K562 (cell line): ENCODE data around the gene C1R. TPM values are rescaled to one million over a fixed set of nuclear protein-coding genes. Genes with fewer than 3 reads are reported as not detected.

Experiments used
- ATAC-seq: fragments of 200-7000 bp; cut with Tn5 transposase; 3 replicates; pipeline ENCODE4 v1.9.1; 2020; ENCODE audit warnings: moderate library complexity
- BruUV-seq: library from RNA; stranded (reverse); fragments of 400-500 nt; replicated peaks from 2 replicates; lab custom pipeline; 2021; lab: Mats Ljungman, UMichigan
- CTCF ChIA-PET: fragments of 300-600 bp; formaldehyde crosslinking; extraction: SDS; loops from one replicate; lab custom pipeline; 2021; ENCODE audit warnings: low intra/inter-chr PET ratio; lab: Yijun Ruan, JAX
- POLR2A ChIA-PET: fragments of 300-600, 350-650 bp; sonication (Branson Sonifier 250); formaldehyde crosslinking; extraction: SDS; loops from one replicate; lab custom pipeline; 2021; ENCODE audit warnings: antibody characterized with exemption, inconsistent platforms; lab: Yijun Ruan, JAX
- DNase-seq, 4 experiments: peaks; one replicate each; pipeline versions ENCODE4 v3.0.0 to v3.0.0-alpha.2; 2011 to 2018; ENCODE audit warnings: low spot score in 3 of 4, mixed read lengths in 3 of 4; ENCODE audit errors: extremely low read depth in 1 of 4
- FAIRE-seq: peaks from 2 replicates; lab custom pipeline; 2011; peaks lifted over from hg19 to GRCh38; lab: Jason Lieb, UNC
- H2AFZ ChIP-seq: 2 replicates; pipeline ENCODE4 v1.6.0; 2011; ENCODE audit warnings: low read depth, low read length, control low read depth, inconsistent platforms
- H3K27ac ChIP-seq: fragments of 200-600 bp; 3 replicates; pipeline ENCODE4 v1.8.0; 2011; ENCODE audit warnings: low read depth, mild to moderate bottlenecking, control low read depth, inconsistent platforms, low read length, moderate library complexity, mixed read lengths; ENCODE audit errors: extremely low read depth
- H3K27me3 ChIP-seq, 2 experiments: fragments of 300-600 bp in 1 of 2; 2 replicates in 1 of 2; 3 replicates in 1 of 2; pipeline versions ENCODE4 v1.6.0 to v1.8.0; 2011; ENCODE audit warnings: inconsistent platforms in 2 of 2, low read length in 2 of 2, mild to moderate bottlenecking in 1 of 2, mixed read lengths in 1 of 2, moderate library complexity in 1 of 2; ENCODE audit not compliant: control insufficient read depth in 2 of 2, insufficient read depth in 2 of 2
- H3K36me3 ChIP-seq: fragments of 300-600 bp; 3 replicates; pipeline ENCODE4 v1.8.0; 2011; ENCODE audit warnings: mild to moderate bottlenecking, low read length, inconsistent platforms; ENCODE audit not compliant: control insufficient read depth, insufficient read depth
- H3K4me1 ChIP-seq, 2 experiments: fragments of 200-600 bp in 1 of 2; replicated peaks in 1 of 2; 2 replicates in 1 of 2; 3 replicates in 1 of 2; pipeline versions ENCODE4 v1.5.1 to v1.8.0; 2011; ENCODE audit warnings: inconsistent platforms in 2 of 2, low read length in 2 of 2, mild to moderate bottlenecking in 1 of 2, mixed read lengths in 1 of 2, moderate library complexity in 1 of 2; ENCODE audit not compliant: control insufficient read depth in 2 of 2, insufficient read depth in 2 of 2
- H3K4me2 ChIP-seq: 2 replicates; pipeline ENCODE4 v1.6.1; 2011; ENCODE audit warnings: low read length, control low read depth, inconsistent platforms, mixed read lengths; ENCODE audit not compliant: insufficient read depth
- H3K4me3 ChIP-seq: fragments of 200-600 bp; sonication (generic), shearing (Covaris generic); 2 replicates; pipeline ENCODE4 v1.5.1; 2016; ENCODE audit warnings: control low read depth, inconsistent platforms
- H3K79me2 ChIP-seq: fragments of 200-600 bp; 3 replicates; pipeline ENCODE4 v1.8.0; 2011; ENCODE audit warnings: low read length, inconsistent platforms; ENCODE audit not compliant: control insufficient read depth, insufficient read depth
- H3K9ac ChIP-seq, 2 experiments: 2 replicates each; pipeline versions ENCODE4 v1.6.0 to v1.6.1; 2011; ENCODE audit warnings: low read depth in 2 of 2, low read length in 2 of 2, control low read depth in 1 of 2, inconsistent platforms in 1 of 2, mild to moderate bottlenecking in 1 of 2, mixed read lengths in 1 of 2; ENCODE audit not compliant: insufficient read depth in 1 of 2
- H3K9me1 ChIP-seq: one replicate; pipeline ENCODE4 v1.6.0; 2011; ENCODE audit warnings: inconsistent platforms, mild to moderate bottlenecking, low read length, moderate library complexity; ENCODE audit not compliant: control insufficient read depth, insufficient read depth
- H3K9me3 ChIP-seq: replicated peaks from 2 replicates; pipeline ENCODE4 v1.5.1; 2011; ENCODE audit warnings: low read depth, low read length, inconsistent platforms; ENCODE audit not compliant: control insufficient read depth, insufficient read depth
- H4K20me1 ChIP-seq: replicated peaks from 2 replicates; pipeline ENCODE4 v1.6.1; 2011; ENCODE audit warnings: low read length, inconsistent platforms, mixed read lengths; ENCODE audit not compliant: control insufficient read depth, insufficient read depth
- SNRNP70 ChIP-seq: fragments of 200-400 bp; formaldehyde crosslinking; optimal IDR thresholded peaks from 2 replicates; pipeline ENCODE3; 2017; ENCODE audit warnings: low read depth, low read length
- ZNF436 ChIP-seq: fragments of 250-450, 450-650 bp; sonication (Bioruptor Pico); formaldehyde crosslinking; IDR thresholded peaks from 2 replicates; pipeline ENCODE4 v1.7.0; 2020; ENCODE audit warnings: mild to moderate bottlenecking
- WGBS: fragments of 100-300 bp; shearing (Covaris generic); methylation state at CpG from one replicate; pipeline ENCODE4 v1.1.6; 2016; ENCODE audit warnings: low coverage, mixed read lengths; ENCODE audit not compliant: insufficient coverage; ENCODE audit errors: missing lambda C conversion rate; 5-methylcytosine and 5-hydroxymethylcytosine counted together
- in situ Hi-C: fragments of 300-500 bp; cut with MboI; formaldehyde crosslinking; loops from 4 replicates; pipeline ENCODE4 v1.15.0; 2018; ENCODE audit warnings: inconsistent platforms, mixed read lengths
- intact Hi-C: fragments of 100-400 bp; cut with micrococcal nuclease; formaldehyde crosslinking; loops from 2 replicates; pipeline ENCODE4 v1.14.2; 2022
- polyA plus RNA-seq, 8 experiments: library from polyadenylated mRNA; depleted of rRNA in 4 of 8; stranded (reverse) in 5 of 8; unstranded in 3 of 8; fragments of >200 nt; fragmentation: Nextera tagmentation in 2 of 8; fragmentation: Illumina TruSeq in 1 of 8; extraction: Ambion mirVana in 2 of 8; extraction: Trizol in 1 of 8; gene quantifications; 2 replicates each; pipeline versions ENCODE4 v1.2.1 to v1.2.3, GENCODE V29; 2011 to 2014; ENCODE audit warnings: inconsistent platforms in 1 of 8, missing spikeins in 1 of 8
- total RNA-seq, 7 experiments: library from RNA; depleted of rRNA in 6 of 7; stranded (reverse); fragments of >200 nt in 6 of 7; fragmentation: Illumina TruSeq in 2 of 7; extraction: Trizol in 2 of 7; gene quantifications; 2 replicates each; pipeline versions ENCODE4 v1.2.1 to v1.2.3, GENCODE V29; 2011 to 2021; ENCODE audit warnings: low replicate concordance in 1 of 7
- TF ChIP-seq, protein P1 (sequence below), 2 experiments: IDR thresholded peaks in 1 of 2; conservative IDR thresholded peaks in 1 of 2; 2 replicates each; pipeline ENCODE4 v1.6.1; 2016; ENCODE audit warnings: low read depth in 2 of 2, mild to moderate bottlenecking in 1 of 2, missing compliant biosample characterization in 1 of 2, missing genetic modification characterization in 1 of 2, moderate library complexity in 1 of 2
- TF ChIP-seq, protein P2 (sequence below): fragments of 450-650 bp; IDR thresholded peaks from 2 replicates; pipeline ENCODE4 v1.6.1; 2016
- TF ChIP-seq, protein P3 (sequence below): sonication (generic); formaldehyde crosslinking; IDR thresholded peaks from 2 replicates; pipeline ENCODE4 v1.8.1; 2023; ENCODE audit warnings: missing genetic modification reagents, mild to moderate bottlenecking, borderline replicate concordance

The C1R gene
- total and polyA plus RNA-seq, 9 of the 15 experiments (the other 6 are each of a cell fraction or from before 2014, with no cell fraction given), result 0.07 to 1.0 (median 0.33) TPM; not detected in 1

DNA sequence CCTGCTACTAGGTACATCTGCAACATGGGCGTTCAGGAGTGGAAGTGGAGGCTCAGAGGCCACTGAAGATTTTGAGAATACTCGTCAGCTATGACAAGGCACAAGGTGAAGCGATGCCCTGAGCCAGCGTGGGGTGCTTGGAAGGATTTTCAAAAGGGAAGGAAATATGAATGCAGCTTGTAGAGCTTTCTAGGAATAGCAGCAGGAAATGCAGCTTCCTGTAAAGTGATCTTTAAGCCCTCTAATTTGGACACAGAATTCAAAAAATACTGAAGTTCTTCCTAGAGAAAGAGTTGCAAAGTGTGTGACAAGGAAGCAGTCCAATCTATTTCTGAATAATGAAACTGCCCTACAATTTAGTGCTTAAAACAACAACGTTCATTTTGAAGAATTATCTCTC is 44.9 kb downstream of the C1R start:
- TF ChIP-seq, protein P1, sequence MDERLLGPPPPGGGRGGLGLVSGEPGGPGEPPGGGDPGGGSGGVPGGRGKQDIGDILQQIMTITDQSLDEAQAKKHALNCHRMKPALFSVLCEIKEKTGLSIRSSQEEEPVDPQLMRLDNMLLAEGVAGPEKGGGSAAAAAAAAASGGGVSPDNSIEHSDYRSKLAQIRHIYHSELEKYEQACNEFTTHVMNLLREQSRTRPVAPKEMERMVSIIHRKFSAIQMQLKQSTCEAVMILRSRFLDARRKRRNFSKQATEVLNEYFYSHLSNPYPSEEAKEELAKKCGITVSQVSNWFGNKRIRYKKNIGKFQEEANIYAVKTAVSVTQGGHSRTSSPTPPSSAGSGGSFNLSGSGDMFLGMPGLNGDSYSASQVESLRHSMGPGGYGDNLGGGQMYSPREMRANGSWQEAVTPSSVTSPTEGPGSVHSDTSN (CRISPR knock-in tag; IDR thresholded peaks at IDR 0.05; ENCODE audit: low read depth), result no peak
- TF ChIP-seq, protein P1 (tag; conservative IDR thresholded peaks at IDR 0.05; ENCODE audit: low read depth), result no peak
- no peak for TF ChIP-seq SNRNP70
- TF ChIP-seq, protein P2, sequence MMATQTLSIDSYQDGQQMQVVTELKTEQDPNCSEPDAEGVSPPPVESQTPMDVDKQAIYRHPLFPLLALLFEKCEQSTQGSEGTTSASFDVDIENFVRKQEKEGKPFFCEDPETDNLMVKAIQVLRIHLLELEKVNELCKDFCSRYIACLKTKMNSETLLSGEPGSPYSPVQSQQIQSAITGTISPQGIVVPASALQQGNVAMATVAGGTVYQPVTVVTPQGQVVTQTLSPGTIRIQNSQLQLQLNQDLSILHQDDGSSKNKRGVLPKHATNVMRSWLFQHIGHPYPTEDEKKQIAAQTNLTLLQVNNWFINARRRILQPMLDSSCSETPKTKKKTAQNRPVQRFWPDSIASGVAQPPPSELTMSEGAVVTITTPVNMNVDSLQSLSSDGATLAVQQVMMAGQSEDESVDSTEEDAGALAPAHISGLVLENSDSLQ, result no peak
- no peak for TF ChIP-seq ZNF436 (CRISPR knock-in tag)
- TF ChIP-seq, protein P3, sequence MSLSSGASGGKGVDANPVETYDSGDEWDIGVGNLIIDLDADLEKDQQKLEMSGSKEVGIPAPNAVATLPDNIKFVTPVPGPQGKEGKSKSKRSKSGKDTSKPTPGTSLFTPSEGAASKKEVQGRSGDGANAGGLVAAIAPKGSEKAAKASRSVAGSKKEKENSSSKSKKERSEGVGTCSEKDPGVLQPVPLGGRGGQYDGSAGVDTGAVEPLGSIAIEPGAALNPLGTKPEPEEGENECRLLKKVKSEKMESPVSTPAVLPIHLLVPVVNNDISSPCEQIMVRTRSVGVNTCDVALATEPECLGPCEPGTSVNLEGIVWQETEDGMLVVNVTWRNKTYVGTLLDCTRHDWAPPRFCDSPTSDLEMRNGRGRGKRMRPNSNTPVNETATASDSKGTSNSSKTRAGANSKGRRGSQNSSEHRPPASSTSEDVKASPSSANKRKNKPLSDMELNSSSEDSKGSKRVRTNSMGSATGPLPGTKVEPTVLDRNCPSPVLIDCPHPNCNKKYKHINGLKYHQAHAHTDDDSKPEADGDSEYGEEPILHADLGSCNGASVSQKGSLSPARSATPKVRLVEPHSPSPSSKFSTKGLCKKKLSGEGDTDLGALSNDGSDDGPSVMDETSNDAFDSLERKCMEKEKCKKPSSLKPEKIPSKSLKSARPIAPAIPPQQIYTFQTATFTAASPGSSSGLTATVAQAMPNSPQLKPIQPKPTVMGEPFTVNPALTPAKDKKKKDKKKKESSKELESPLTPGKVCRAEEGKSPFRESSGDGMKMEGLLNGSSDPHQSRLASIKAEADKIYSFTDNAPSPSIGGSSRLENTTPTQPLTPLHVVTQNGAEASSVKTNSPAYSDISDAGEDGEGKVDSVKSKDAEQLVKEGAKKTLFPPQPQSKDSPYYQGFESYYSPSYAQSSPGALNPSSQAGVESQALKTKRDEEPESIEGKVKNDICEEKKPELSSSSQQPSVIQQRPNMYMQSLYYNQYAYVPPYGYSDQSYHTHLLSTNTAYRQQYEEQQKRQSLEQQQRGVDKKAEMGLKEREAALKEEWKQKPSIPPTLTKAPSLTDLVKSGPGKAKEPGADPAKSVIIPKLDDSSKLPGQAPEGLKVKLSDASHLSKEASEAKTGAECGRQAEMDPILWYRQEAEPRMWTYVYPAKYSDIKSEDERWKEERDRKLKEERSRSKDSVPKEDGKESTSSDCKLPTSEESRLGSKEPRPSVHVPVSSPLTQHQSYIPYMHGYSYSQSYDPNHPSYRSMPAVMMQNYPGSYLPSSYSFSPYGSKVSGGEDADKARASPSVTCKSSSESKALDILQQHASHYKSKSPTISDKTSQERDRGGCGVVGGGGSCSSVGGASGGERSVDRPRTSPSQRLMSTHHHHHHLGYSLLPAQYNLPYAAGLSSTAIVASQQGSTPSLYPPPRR, result no peak
- Histone ChIP-seq H3K27ac (no peak overlapping the region), H3K36me3 (no peaks in the 10 kb centered on the region), H3K4me1 (no peaks in the 10 kb centered on the region; a peak in 1 of 5 replicates), H3K27me3 (no peaks in the 10 kb centered on the region), H3K4me3 (no peak overlapping the region), H3K79me2 (no peaks in the 10 kb centered on the region), H3K4me2 (no peak overlapping the region), H3K9ac (no peak overlapping the region), H3K9me3 (no peaks in the 10 kb centered on the region), H2AFZ (peak overlapping the region; percentile 74), H3K9me1 (no peaks in the 10 kb centered on the region), H4K20me1 (no peaks in the 10 kb centered on the region)
- ATAC-seq (no peak), DNase-seq (no peak), FAIRE-seq (no peak)
- POLR2A ChIA-PET, result interaction anchor here (0.7 kb wide), 1 partner anchor 10 kb away, joined by 3 read pairs; no protein-coding TSS in a partner anchor
- no TSS peak for BruUV-seq
- in situ Hi-C loops (no loop called here), intact Hi-C loops (no loop called here)
- WGBS, result 43% methylated on average over 5 of the region's 5 CpGs
- CTCF ChIA-PET, result no interaction called here
